ENCODE measurements around the gene TNPO2. TPM values are rescaled to one million over a fixed set of nuclear protein-coding genes. Genes with fewer than 3 reads are reported as not detected.

TNPO2 gene
- total and polyA plus RNA-seq, 2 of the 13 experiments (the other 11 are each of a cell fraction or from before 2014, with no cell fraction given), result 31.7 to 61.0 TPM

- Histone ChIP-seq H3K9ac (ENCODE audit: insufficient read depth, low read depth, low read length) (no peak overlapping the region), H3K27me3 (ENCODE audit: control insufficient read depth in 1 of 2, insufficient read depth in 2 of 2, low read length in 2 of 2) (peaks cover 2 to 22% of the 10 kb centered on the region in 2 experiments), H3K4me1 (ENCODE audit: insufficient read depth, low read length) (peaks cover 22% of the 10 kb centered on the region), H3K27ac (ENCODE audit: extremely low read length, insufficient read depth, low read length) (no peak overlapping the region), H3K4me3 (replicated peaks in 1 of 3; ENCODE audit: insufficient read depth in 1 of 3, low read depth in 2 of 3, low read length in 3 of 3) (peak overlapping the region in 1 of 3 experiments; percentile 14; a peak in 1 of 6 replicates), H3K36me3 (replicated peaks in 1 of 2; ENCODE audit: control insufficient read depth in 1 of 2, insufficient read depth in 2 of 2, low read length in 2 of 2) (no peaks in the 10 kb centered on the region), H3K4me2 (ENCODE audit: low read depth, low read length) (peak overlapping the region; percentile 32), H2AFZ (ENCODE audit: low read length) (no peak overlapping the region), H3K79me2 (ENCODE audit: insufficient read depth, low read length) (no peaks in the 10 kb centered on the region), H4K20me1 (ENCODE audit: insufficient read depth, low read length) (no peaks in the 10 kb centered on the region), H3K9me3 (ENCODE audit: low read length) (no peaks in the 10 kb centered on the region)
- CTCF ChIA-PET (ENCODE audit: low intra/inter-chr PET ratio, low total read pairs), result interaction anchor here (0.6 to 0.8 kb wide), 2 partner anchors 9 to 58 kb away, joined by 3 read pairs; no protein-coding TSS in a partner anchor
- intact Hi-C loops (cut with micrococcal nuclease; ENCODE audit: unreplicated experiment) (no loop called here), in situ Hi-C loops (cut with HindIII; ENCODE audit: extremely low pct_ligation_motif_present, low pct_unique_long_range_greater_than_20kb) (loop anchor here (5.0 kb wide), 1 partner anchor 44 kb away; no protein-coding TSS in a partner anchor)
- POLR2A ChIA-PET, result no interaction called here
- ATAC-seq, result no peak
- TF ChIP-seq ZNF639 (CRISPR knock-in tag; conservative IDR thresholded peaks at IDR 0.05) (no peak), ZNF710 (CRISPR knock-in tag; IDR thresholded peaks at IDR 0.05; ENCODE audit: borderline replicate concordance) (no peak), ZNF121 (CRISPR knock-in tag; IDR thresholded peaks at IDR 0.05) (peak; percentile 36; the same call in 1 of the 2 replicates), NFE2 (CRISPR knock-in tag; IDR thresholded peaks at IDR 0.05) (no peak), MEIS2 (CRISPR knock-in tag; IDR thresholded peaks at IDR 0.05) (no peak), ZNF441 (CRISPR knock-in tag; IDR thresholded peaks at IDR 0.05; ENCODE audit: borderline replicate concordance) (no peak), ELK4 (CRISPR knock-in tag; IDR thresholded peaks at IDR 0.05; ENCODE audit: borderline replicate concordance) (no peak), ATF3 (CRISPR knock-in tag; IDR thresholded peaks at IDR 0.05) (no peak)
- DNase-seq (ENCODE audit: low spot score), result no peak
- FAIRE-seq, result no peak
- no TSS peak for BruUV-seq (replicated peaks)
- 44% methylated on average over 14 of the region's 19 CpGs for WGBS (ENCODE audit: low lambda C conversion rate)
These were observed 32.6 kb upstream of the TNPO2 start for GRCh38 chr19:12756150-12756883.
